Rectal smooth muscle tissue (tissue), 1 donor: ENCODE data around the gene MED26.
"Not testable (repeated sequence)": the region's sequence is repeated elsewhere in the genome, so short reads cannot be mapped to it uniquely, and the experiment has no call there.

ENCODE experiments used
- H3K27ac ChIP-seq: one replicate; pipeline ENCODE4 v1.7.0; 2013; ENCODE audit warnings: low read depth, low read length, inconsistent platforms
- H3K27me3 ChIP-seq: one replicate; pipeline ENCODE4 v1.7.0; 2013; ENCODE audit warnings: low read length; ENCODE audit not compliant: control insufficient read depth, insufficient read depth
- H3K36me3 ChIP-seq: one replicate; pipeline ENCODE4 v1.7.0; 2013; ENCODE audit warnings: low read length; ENCODE audit not compliant: control insufficient read depth, insufficient read depth
- H3K4me1 ChIP-seq: one replicate; pipeline ENCODE4 v1.7.0; 2013; ENCODE audit warnings: low read length; ENCODE audit not compliant: control insufficient read depth, insufficient read depth
- H3K4me3 ChIP-seq: one replicate; pipeline ENCODE4 v1.7.0; 2013; ENCODE audit warnings: low read length
- H3K9ac ChIP-seq: one replicate; pipeline ENCODE4 v1.7.0; 2013; ENCODE audit warnings: low read length

Gene MED26

DNA sequence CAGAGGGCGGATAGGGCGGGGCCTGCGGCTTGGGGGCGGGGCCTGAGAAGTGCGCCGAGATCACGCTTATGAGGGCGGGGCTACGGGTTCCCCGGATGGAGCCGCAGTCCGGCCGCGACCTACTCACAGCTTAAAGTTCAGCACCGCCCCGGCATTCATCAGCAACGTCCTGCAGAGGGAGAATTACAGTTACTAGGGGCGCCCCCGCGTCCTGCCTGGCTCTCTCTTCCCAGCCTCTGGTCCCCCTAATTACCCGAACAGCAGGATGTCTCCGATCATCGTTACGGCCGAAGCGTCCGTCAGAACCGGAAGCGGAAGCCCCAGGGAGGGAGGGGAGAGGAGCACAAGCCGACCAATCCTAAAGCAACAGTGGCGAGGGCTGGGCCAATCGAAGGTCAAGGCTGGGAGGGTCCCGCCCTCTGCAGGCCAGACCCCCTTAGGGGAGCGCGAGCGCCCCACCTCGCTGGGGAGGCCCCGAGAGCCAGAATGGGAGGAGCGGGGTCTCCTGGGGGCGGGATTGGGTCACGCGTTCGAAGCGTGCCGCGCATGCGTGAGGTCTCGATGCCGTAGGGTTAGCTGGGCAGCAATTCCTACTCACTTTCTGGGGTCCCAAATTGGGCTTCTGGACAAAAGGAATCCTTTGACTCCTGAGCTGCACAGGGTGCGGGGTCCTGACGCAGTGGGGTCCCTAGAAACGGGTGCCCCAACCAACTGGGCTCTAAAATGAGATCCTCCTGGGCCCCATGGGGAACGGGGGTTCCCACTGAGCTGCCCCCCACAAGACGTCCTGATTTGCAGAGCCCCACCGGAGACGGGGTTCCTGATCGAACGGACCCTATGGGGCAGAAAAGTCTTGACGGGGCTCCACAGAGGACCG is 32.1 kb upstream of the MED26 start, which contains the start of gene SMIM7:
Gene SMIM7, minus strand, starts transcription at position 313 of the 877 bp plus-strand sequence. Its CDS starts 34 bp downstream, at position 279.
- no peaks in the 10 kb centered on the region for H3K27me3 ChIP-seq
- H3K36me3 ChIP-seq: peaks cover 12% of the 10 kb centered on the region
- H3K27ac ChIP-seq: peak within 1 kb of the TSS; percentile 94
- H3K4me3 ChIP-seq: peak within 1 kb of the TSS; percentile 92
- peaks cover 8% of the 10 kb centered on the region for H3K4me1 ChIP-seq
- peak within 1 kb of the TSS; percentile 76 for H3K9ac ChIP-seq

DNA sequence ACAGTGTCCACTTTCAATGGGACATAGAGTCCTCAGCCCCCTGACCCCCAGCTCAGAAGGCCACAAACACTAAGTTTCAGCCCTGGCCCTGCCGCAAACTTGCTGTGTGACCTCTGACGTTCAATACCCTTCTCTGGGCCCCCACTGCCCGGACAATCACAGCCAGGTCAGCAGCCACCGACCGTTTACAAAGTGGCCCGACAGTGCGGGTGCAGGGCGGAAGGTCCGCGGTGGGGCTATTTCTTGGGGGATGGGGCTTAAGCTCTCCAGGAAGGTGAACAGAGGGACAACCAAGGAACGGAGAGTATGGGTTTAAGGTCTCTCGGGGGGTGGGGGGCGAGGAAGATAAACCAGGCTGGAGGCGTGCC is 31.4 kb upstream of the MED26 start:
- Histone ChIP-seq H3K4me3 (peak overlapping the region; percentile 92), H3K9ac (peak overlapping the region; percentile 67), H3K4me1 (peaks cover 8% of the 10 kb centered on the region), H3K27ac (peak overlapping the region; percentile 94), H3K27me3 (no peaks in the 10 kb centered on the region), H3K36me3 (peaks cover 12% of the 10 kb centered on the region)

DNA sequence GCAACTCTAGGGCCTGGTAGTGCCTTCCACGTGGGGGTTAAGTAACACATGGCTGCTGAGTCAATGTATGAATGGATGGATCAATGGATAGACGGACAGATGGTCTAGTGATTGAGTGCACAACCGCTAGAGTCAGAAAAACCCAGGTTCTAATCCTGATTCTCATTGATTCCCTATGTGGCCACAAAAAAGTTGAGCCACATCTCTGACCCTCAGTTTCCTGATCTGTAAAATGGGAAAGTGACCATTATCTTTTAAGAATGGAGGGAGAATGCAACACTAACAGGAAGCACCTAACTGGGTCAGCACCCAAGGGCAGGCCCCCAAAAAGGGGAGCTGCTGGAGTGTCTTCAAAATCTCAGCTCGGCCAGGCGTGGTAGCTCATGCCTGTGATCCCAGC is 29.4 kb upstream of the MED26 start:
- Histone ChIP-seq H3K27me3 (no peaks in the 10 kb centered on the region), H3K36me3 (peaks cover 28% of the 10 kb centered on the region), H3K4me1 (peaks cover 8% of the 10 kb centered on the region), H3K27ac (no peak overlapping the region), H3K9ac (no peak overlapping the region), H3K4me3 (no peak overlapping the region)

DNA sequence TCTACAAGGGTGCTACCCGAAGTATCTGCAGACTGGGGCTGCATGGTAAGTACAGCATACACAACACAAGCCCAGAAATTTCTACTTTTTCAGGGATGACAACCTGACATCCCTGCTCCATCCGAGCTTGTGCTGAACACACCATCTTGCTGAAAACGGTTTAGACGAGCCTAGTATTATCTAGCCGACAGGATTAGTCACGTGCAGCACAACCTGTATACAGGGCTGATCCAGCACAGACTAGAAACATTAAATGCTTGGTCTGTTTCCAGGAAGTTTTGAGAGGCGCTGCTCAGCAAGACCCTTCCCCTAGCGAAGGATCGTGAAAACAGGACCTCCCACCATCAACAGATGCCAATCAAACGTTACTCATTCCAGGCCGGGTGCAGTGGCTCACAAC is 27.7 kb upstream of the MED26 start:
- no peak overlapping the region for H3K4me3 ChIP-seq
- H3K27ac ChIP-seq: no peak overlapping the region
- H3K27me3 ChIP-seq: no peaks in the 10 kb centered on the region
- H3K4me1 ChIP-seq: peaks cover 8% of the 10 kb centered on the region
- no peak overlapping the region for H3K9ac ChIP-seq
- peaks cover 41% of the 10 kb centered on the region for H3K36me3 ChIP-seq

DNA sequence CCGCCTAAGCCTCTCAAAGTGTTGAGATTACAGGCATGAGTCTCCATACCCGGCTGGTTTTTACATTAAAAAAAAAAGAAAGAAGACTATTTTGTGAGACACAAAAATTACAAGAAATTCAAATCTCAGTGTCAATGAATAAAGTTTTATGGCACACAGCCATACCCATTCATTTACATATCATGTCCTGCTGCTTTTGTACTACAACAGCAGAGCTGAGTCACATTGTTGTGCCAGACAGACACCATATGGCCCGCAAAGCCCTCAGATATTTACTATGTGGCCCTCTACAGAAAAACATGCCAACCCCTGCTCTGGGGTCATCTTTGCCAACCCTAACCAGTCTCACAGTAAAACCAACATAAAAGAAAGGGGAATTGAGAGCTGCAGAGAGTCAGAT is 26.6 kb upstream of the MED26 start:
- H3K9ac ChIP-seq: no peak overlapping the region
- no peaks in the 10 kb centered on the region for H3K27me3 ChIP-seq
- peaks cover 49% of the 10 kb centered on the region for H3K36me3 ChIP-seq
- no peak overlapping the region for H3K27ac ChIP-seq
- H3K4me1 ChIP-seq: peaks cover 8% of the 10 kb centered on the region
- no peak overlapping the region for H3K4me3 ChIP-seq

DNA sequence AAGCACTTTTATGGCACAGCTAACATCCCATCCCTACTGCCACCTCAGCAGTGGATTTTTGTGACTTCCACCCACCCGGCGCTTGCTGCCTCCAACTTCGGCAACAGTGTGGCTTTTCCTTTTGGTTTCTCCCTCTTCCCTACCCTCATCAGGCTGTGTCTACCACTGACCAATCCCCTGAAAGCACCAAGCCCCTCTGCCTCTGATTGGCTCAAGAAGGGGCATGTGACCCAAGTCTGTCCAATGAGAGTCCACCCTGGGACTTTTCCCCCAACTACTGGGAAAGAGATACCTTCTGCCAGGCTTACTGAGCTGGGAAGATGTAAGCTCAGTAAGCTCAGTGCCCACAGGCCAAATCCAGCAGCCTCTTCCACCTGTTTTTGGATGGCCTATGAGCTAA is 26.1 kb upstream of the MED26 start:
- no peak overlapping the region for H3K27ac ChIP-seq

DNA sequence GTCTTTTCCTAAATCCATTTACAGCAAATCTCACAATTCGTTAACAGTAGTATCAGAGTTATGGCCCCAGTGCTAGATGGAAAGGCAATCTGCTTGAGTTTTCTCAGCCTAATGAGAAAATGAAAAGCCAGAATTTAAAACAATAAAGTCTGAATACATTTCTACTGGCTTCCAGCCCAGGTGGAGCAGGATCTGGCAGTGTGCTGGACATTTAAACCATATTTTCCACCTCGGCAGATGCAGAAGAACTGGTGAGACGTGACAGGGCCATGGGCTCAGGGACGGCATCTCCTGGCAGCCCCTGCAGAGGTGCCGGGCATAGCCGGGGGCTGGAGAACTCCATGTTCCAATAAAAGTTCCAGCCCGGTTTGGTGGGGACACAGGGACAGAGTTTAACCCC is 24.9 kb upstream of the MED26 start:
- peaks cover 49% of the 10 kb centered on the region for H3K36me3 ChIP-seq
- H3K27me3 ChIP-seq: no peaks in the 10 kb centered on the region
- no peak overlapping the region for H3K4me3 ChIP-seq
- no peaks in the 10 kb centered on the region for H3K4me1 ChIP-seq
- H3K27ac ChIP-seq: no peak overlapping the region
- no peak overlapping the region for H3K9ac ChIP-seq

More for the DNA sequence above, 26.1 kb upstream of the MED26 start:
- peaks cover 49% of the 10 kb centered on the region for H3K36me3 ChIP-seq
- no peaks in the 10 kb centered on the region for H3K27me3 ChIP-seq
- peaks cover 5% of the 10 kb centered on the region for H3K4me1 ChIP-seq
- H3K9ac ChIP-seq: no peak overlapping the region
- H3K4me3 ChIP-seq: no peak overlapping the region

DNA sequence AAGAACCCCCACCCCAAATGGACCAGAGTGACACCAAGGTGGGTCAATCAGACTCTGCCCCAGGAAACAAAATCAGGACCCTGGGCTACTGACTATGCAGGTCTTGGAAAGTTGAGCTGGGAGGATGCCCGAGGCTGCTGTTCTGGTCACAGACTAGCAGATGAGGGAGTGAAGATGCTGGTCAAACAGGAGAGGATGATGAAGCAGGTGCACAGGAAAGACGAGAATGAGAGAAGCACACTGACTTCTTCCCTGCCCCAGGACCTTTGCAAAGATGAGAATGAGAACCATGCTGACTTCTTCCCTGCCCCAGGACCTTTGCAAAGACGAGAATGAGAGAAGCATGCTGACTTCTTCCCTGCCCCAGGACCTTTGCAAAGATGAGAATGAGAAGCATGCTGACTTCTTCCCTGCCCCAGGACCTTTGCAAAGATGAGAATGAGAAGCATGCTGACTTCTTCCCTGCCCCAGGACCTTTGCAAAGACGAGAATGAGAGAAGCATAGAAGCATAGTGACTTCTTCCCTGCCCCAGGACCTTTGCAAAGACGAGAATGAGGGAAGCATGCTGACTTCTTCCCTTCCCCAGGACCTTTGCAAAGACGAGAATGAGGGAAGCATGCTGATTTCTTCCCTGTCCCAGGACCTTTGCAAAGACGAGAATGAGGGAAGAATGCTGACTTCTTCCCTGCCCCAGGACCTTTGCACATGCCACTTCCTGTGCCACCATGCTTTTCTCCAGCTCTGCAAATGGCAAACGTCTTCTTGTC is 23.6 kb upstream of the MED26 start:
- not testable (repeated sequence) for H3K4me3 ChIP-seq, H3K27me3 ChIP-seq, H3K27ac ChIP-seq, H3K4me1 ChIP-seq, H3K9ac ChIP-seq
- peaks cover 48% of the 10 kb centered on the region for H3K36me3 ChIP-seq

DNA sequence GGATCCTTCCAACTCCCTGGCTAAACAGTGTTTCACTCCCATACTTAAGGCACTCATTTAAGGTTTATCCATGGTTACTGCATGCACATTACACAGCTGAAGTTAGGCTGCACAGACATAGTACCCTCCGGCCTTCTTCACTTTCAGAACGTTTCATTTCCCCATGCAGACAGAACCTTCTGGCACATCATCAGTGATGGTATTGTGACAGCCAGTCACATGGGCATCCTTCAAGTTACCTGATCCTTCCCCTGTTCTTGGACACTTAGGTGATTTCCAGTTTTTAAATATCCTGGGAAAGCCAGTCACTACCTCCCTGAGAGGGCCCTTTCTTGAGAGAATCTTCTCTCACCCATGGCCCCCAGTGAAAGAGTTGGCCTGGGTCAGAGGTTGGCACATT is 22.8 kb upstream of the MED26 start:
- H3K27me3 ChIP-seq: no peaks in the 10 kb centered on the region
- no peak overlapping the region for H3K4me3 ChIP-seq
- H3K4me1 ChIP-seq: no peaks in the 10 kb centered on the region
- no peak overlapping the region for H3K9ac ChIP-seq
- H3K36me3 ChIP-seq: peaks cover 49% of the 10 kb centered on the region
- H3K27ac ChIP-seq: no peak overlapping the region

DNA sequence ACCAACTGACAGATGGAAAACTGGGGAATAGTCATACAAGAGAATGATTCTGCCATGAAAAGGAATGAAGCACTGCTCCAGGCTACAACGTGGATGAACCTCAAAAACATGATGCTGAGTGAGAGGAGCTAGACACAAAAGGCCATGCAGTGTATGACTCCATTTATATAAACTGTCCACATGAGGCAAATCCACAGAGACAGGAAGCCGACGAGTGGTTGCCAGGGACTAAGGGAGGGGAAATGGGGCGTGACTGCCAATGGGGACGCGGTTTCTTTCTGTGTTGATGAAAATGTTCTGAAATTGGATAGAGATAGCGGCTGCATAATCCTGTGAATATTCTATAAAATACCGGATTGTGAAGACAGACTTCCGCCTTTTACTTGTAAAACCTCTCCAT is 21.7 kb upstream of the MED26 start:
- Histone ChIP-seq H3K36me3 (peaks cover 49% of the 10 kb centered on the region), H3K9ac (no peak overlapping the region), H3K27me3 (no peaks in the 10 kb centered on the region), H3K27ac (no peak overlapping the region), H3K4me3 (no peak overlapping the region), H3K4me1 (no peaks in the 10 kb centered on the region)

DNA sequence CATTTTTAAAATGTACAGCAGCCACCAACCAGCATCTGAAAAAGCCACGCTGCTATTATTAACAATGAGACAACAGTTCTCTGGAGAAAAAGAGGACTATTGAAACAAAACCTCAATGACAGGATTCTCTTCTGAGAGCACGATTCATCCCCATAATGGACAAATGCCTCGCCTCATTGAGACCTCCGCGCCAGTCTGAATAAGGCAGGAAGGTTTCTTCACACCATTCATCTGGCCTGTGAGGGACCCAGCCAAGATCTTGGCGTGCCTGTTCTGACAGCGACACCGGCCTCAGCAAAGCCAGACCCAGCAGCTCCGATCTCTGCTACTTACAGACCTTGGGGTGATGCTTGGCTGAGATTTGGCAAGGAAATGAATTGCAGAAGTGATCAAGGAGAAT is 17.1 kb upstream of the MED26 start:
- Histone ChIP-seq H3K4me3 (no peak overlapping the region), H3K27ac (no peak overlapping the region), H3K27me3 (no peaks in the 10 kb centered on the region), H3K4me1 (no peaks in the 10 kb centered on the region), H3K9ac (no peak overlapping the region), H3K36me3 (peaks cover 23% of the 10 kb centered on the region)

DNA sequence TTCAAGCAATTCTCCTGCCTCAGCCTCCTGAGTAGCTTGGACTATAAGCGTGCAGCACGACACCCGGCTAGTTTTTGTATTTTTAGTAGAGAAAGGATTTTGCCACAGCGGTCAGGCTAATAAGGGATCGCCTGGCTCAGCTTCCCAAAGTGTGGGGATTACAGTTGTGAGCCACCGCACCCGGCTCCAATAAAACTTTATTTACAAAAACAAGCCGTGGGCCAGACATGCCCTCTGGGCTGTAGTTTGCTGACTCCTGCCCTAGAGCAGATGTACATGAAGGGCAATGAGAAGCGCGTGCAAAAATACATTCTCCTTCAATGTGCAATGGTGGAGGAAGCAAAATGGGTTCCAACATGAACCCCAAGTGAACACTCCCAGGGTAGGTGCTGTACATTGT is 13.7 kb upstream of the MED26 start:
- peaks cover 19% of the 10 kb centered on the region for H3K36me3 ChIP-seq
- H3K27ac ChIP-seq: no peak overlapping the region
- H3K27me3 ChIP-seq: no peaks in the 10 kb centered on the region

More for the DNA sequence above, 13.7 kb upstream of the MED26 start:
- H3K4me1 ChIP-seq: no peaks in the 10 kb centered on the region
- no peak overlapping the region for H3K4me3 ChIP-seq
- H3K9ac ChIP-seq: no peak overlapping the region
